ENCODE data around the gene SLC35A3.

The SLC35A3 gene

DNA sequence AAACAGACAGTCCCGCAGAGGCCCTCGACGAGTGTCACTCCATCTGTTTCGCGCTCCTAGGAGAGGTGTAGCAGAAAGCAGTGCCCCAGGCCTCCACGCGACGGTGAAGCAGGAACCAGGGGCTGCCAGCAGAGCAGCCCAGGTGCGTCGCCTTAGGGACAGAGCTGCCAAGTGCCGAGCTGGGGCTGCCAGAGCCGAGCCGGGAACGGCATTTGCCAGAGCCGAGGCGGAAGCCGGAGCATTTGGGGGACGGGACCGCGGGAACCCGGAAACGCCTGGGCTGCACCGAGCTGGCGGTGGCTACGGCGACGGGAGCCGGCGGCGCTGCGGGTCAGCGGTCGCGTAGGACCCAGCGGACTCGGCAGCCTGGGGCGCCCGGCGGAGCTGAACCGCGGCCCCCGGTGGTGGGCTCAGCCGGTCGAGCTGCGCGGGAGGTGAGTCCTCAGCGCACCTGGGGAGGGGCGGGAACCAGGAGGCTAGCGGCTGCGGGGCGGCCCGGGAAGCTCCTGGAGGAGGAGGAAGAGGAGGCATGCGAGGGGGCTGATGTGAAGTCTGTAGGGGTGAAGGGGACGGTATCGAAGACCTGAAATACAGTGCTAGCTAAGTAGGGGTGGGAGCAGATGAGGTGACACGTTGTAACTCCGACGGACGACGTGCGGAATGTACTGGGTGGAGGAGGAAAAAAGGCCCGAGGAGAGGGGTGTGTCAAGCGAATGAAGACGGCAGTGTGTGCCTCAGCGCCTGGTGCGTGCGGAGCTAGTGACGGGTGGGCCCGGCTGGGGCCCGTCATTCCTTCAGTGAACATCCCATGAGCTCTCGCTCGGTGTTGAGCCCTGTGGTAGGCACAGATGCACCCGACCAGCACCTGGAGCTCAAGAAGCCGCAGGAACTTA lies at the start of gene SLC35A3:
SLC35A3 (plus strand) TSS at position 268 of the 893 bp plus-strand sequence. CDS start 23,559 bp downstream, outside the sequence.
- Histone ChIP-seq H3K9ac (ENCODE audit: low read depth in 1 of 2, low read length in 2 of 2) (peak within 1 kb of the TSS; percentile 84 to 95), H3K27ac (ENCODE audit: low read depth in 2 of 2, low read length in 2 of 2) (peak within 1 kb of the TSS; percentile 95 to 96), H3K4me1 (ENCODE audit: control insufficient read depth in 2 of 2, insufficient read depth in 2 of 2, low read length in 2 of 2) (peaks cover 11 to 39% of the 10 kb centered on the region in 2 donors), H3K4me3 (ENCODE audit: low read length in 2 of 2) (peak within 1 kb of the TSS; percentile 83 to 98), H3K36me3 (ENCODE audit: control insufficient read depth in 2 of 2, insufficient read depth in 2 of 2, low read length in 2 of 2) (no peaks in the 10 kb centered on the region), H3K27me3 (ENCODE audit: control insufficient read depth in 2 of 2, insufficient read depth in 2 of 2, low read length in 2 of 2) (no peaks in the 10 kb centered on the region), H3K9me3 (ENCODE audit: control insufficient read depth in 2 of 2, low read length in 2 of 2) (no peaks in the 10 kb centered on the region)

- no peaks in the 10 kb centered on the region for H3K27me3 ChIP-seq (ENCODE audit: control insufficient read depth in 2 of 2, insufficient read depth in 2 of 2, low read length in 2 of 2)
- H3K4me1 ChIP-seq (ENCODE audit: control insufficient read depth in 2 of 2, insufficient read depth in 2 of 2, low read length in 2 of 2) = no peaks in the 10 kb centered on the region
- H3K9me3 ChIP-seq (ENCODE audit: control insufficient read depth in 2 of 2, low read length in 2 of 2) = no peaks in the 10 kb centered on the region
- no peak overlapping the region for H3K9ac ChIP-seq (ENCODE audit: low read depth in 1 of 2, low read length in 2 of 2)
- no peak overlapping the region for H3K4me3 ChIP-seq (ENCODE audit: low read length in 2 of 2)
- H3K27ac ChIP-seq (ENCODE audit: low read depth in 2 of 2, low read length in 2 of 2) = no peak overlapping the region
- H3K36me3 ChIP-seq (ENCODE audit: control insufficient read depth in 2 of 2, insufficient read depth in 2 of 2, low read length in 2 of 2) = no peaks in the 10 kb centered on the region
These were observed 35.0 kb upstream of the SLC35A3 start for GRCh38 chr1:99934801-99935200.

GRCh38 chr1:99935534-99935933 lies 34.3 kb upstream of the SLC35A3 start:
- Histone ChIP-seq H3K27ac (ENCODE audit: low read depth in 2 of 2, low read length in 2 of 2) (no peak overlapping the region), H3K27me3 (ENCODE audit: control insufficient read depth in 2 of 2, insufficient read depth in 2 of 2, low read length in 2 of 2) (no peaks in the 10 kb centered on the region), H3K4me3 (ENCODE audit: low read length in 2 of 2) (no peak overlapping the region), H3K9me3 (ENCODE audit: control insufficient read depth in 2 of 2, low read length in 2 of 2) (no peaks in the 10 kb centered on the region), H3K4me1 (ENCODE audit: control insufficient read depth in 2 of 2, insufficient read depth in 2 of 2, low read length in 2 of 2) (no peaks in the 10 kb centered on the region), H3K36me3 (ENCODE audit: control insufficient read depth in 2 of 2, insufficient read depth in 2 of 2, low read length in 2 of 2) (no peaks in the 10 kb centered on the region), H3K9ac (ENCODE audit: low read depth in 1 of 2, low read length in 2 of 2) (no peak overlapping the region)

- H3K9ac ChIP-seq (ENCODE audit: low read depth in 1 of 2, low read length in 2 of 2) = no peak overlapping the region
- no peaks in the 10 kb centered on the region for H3K9me3 ChIP-seq (ENCODE audit: control insufficient read depth in 2 of 2, low read length in 2 of 2)
- H3K27ac ChIP-seq (ENCODE audit: low read depth in 2 of 2, low read length in 2 of 2) = no peak overlapping the region
These were observed 33.7 kb upstream of the SLC35A3 start for GRCh38 chr1:99936071-99936470.

DNA sequence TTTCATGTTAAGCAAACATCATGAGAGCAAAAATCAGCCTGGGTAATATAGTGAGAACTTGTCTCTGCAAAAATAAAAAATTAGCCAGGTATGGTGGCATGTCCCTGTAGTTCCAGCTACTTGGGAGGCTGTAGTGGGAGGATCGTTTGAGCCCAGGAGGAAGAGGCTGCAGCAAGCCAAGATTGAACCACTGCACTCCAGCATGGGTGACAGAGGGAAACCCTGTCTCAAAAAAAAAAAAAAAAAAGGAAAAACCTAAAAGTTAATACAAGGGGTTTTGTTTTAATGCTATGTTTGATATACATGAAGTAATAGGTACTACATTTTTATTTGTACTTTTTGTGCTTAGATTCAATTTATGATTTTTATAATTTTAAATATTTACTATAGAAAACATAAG lies 27.1 kb upstream of the SLC35A3 start:
- Histone ChIP-seq H3K27ac (ENCODE audit: low read depth in 2 of 2, low read length in 2 of 2) (no peak overlapping the region), H3K9me3 (ENCODE audit: control insufficient read depth in 2 of 2, low read length in 2 of 2) (no peaks in the 10 kb centered on the region), H3K4me1 (ENCODE audit: control insufficient read depth in 2 of 2, insufficient read depth in 2 of 2, low read length in 2 of 2) (no peaks in the 10 kb centered on the region), H3K9ac (ENCODE audit: low read depth in 1 of 2, low read length in 2 of 2) (no peak overlapping the region), H3K36me3 (ENCODE audit: control insufficient read depth in 2 of 2, insufficient read depth in 2 of 2, low read length in 2 of 2) (no peaks in the 10 kb centered on the region), H3K4me3 (ENCODE audit: low read length in 2 of 2) (no peak overlapping the region), H3K27me3 (ENCODE audit: control insufficient read depth in 2 of 2, insufficient read depth in 2 of 2, low read length in 2 of 2) (no peaks in the 10 kb centered on the region)

More at GRCh38 chr1:99936071-99936470, 33.7 kb upstream of the SLC35A3 start:
- Histone ChIP-seq H3K36me3 (ENCODE audit: control insufficient read depth in 2 of 2, insufficient read depth in 2 of 2, low read length in 2 of 2) (no peaks in the 10 kb centered on the region), H3K4me1 (ENCODE audit: control insufficient read depth in 2 of 2, insufficient read depth in 2 of 2, low read length in 2 of 2) (no peaks in the 10 kb centered on the region), H3K4me3 (ENCODE audit: low read length in 2 of 2) (no peak overlapping the region), H3K27me3 (ENCODE audit: control insufficient read depth in 2 of 2, insufficient read depth in 2 of 2, low read length in 2 of 2) (no peaks in the 10 kb centered on the region)

- H3K9ac ChIP-seq (ENCODE audit: low read depth in 1 of 2, low read length in 2 of 2) = no peak overlapping the region
- H3K27me3 ChIP-seq (ENCODE audit: control insufficient read depth in 2 of 2, insufficient read depth in 2 of 2, low read length in 2 of 2) = no peaks in the 10 kb centered on the region
- H3K27ac ChIP-seq (ENCODE audit: low read depth in 2 of 2, low read length in 2 of 2) = no peak overlapping the region
- H3K4me3 ChIP-seq (ENCODE audit: low read length in 2 of 2) = no peak overlapping the region
- H3K4me1 ChIP-seq (ENCODE audit: control insufficient read depth in 2 of 2, insufficient read depth in 2 of 2, low read length in 2 of 2) = no peaks in the 10 kb centered on the region
- no peaks in the 10 kb centered on the region for H3K36me3 ChIP-seq (ENCODE audit: control insufficient read depth in 2 of 2, insufficient read depth in 2 of 2, low read length in 2 of 2)
- H3K9me3 ChIP-seq (ENCODE audit: control insufficient read depth in 2 of 2, low read length in 2 of 2) = no peaks in the 10 kb centered on the region
These were observed 26.5 kb upstream of the SLC35A3 start for GRCh38 chr1:99943223-99943794.

DNA sequence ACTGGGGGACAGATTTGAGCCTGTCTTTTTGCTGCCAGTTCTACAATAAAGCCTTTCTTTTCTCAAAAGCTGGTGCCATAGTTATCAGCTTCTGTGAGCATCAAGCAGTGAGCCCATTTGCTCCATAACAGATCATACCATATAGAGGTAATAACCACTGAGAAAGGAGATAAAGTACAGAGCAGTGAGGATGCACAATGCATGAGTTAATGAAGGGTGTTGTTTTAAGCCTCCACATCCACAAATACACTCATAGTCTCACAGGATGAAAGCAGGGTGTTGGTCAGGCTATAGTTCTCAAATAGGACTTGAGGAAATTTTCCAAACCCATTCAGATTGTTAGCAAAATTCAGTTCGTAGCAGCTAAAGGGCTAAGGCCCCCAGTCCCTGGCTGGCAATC lies 25.6 kb upstream of the SLC35A3 start:
- Histone ChIP-seq H3K9ac (ENCODE audit: low read depth in 1 of 2, low read length in 2 of 2) (no peak overlapping the region), H3K27me3 (ENCODE audit: control insufficient read depth in 2 of 2, insufficient read depth in 2 of 2, low read length in 2 of 2) (no peaks in the 10 kb centered on the region), H3K9me3 (ENCODE audit: control insufficient read depth in 2 of 2, low read length in 2 of 2) (no peaks in the 10 kb centered on the region), H3K4me3 (ENCODE audit: low read length in 2 of 2) (no peak overlapping the region), H3K27ac (ENCODE audit: low read depth in 2 of 2, low read length in 2 of 2) (no peak overlapping the region), H3K36me3 (ENCODE audit: control insufficient read depth in 2 of 2, insufficient read depth in 2 of 2, low read length in 2 of 2) (no peaks in the 10 kb centered on the region), H3K4me1 (ENCODE audit: control insufficient read depth in 2 of 2, insufficient read depth in 2 of 2, low read length in 2 of 2) (no peaks in the 10 kb centered on the region)

DNA sequence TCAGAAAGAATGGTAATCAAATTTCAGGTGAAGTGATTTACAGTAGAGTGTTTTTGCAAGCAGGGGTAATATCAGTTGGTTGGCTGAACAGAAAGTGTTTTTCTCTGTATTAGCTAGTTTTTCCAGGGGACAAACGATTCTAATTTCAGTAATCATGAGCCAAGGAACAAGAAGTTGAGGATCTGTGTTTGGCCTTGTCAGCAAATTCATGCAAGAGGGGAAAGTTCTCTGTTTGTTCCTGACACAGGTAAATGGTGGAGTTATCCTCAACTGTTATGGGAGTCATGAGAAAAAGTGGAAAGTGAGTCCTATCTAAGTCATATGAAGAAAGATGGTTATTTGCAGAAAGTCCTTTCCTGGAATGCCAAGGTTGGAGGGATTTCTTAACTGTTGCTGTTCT lies 24.6 kb upstream of the SLC35A3 start:
- H3K4me1 ChIP-seq (ENCODE audit: control insufficient read depth in 2 of 2, insufficient read depth in 2 of 2, low read length in 2 of 2) = no peaks in the 10 kb centered on the region
- H3K4me3 ChIP-seq (ENCODE audit: low read length in 2 of 2) = no peak overlapping the region

DNA sequence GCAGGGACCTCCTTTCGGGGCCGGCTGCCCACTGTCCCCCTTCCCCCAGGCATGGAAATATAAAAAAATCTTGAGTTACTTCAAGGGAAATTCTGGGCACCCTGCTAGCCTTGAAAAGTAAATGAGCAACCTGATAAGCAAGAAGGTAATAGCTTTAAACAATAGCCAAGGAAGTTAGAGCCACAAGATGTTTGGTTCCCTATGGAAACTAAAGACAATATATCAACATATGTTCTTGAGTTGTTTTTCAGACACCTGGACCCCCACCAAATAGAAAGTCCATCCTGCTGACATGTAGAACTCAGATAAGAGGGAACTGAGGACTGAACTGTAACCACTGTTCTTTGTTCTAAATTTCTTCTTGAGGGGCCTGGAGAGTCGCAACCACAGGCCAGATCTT lies 19.3 kb upstream of the SLC35A3 start:
- Histone ChIP-seq H3K27me3 (ENCODE audit: control insufficient read depth in 2 of 2, insufficient read depth in 2 of 2, low read length in 2 of 2) (no peaks in the 10 kb centered on the region), H3K9me3 (ENCODE audit: control insufficient read depth in 2 of 2, low read length in 2 of 2) (no peaks in the 10 kb centered on the region), H3K9ac (ENCODE audit: low read depth in 1 of 2, low read length in 2 of 2) (no peak overlapping the region), H3K27ac (ENCODE audit: low read depth in 2 of 2, low read length in 2 of 2) (no peak overlapping the region), H3K4me3 (ENCODE audit: low read length in 2 of 2) (no peak overlapping the region), H3K36me3 (ENCODE audit: control insufficient read depth in 2 of 2, insufficient read depth in 2 of 2, low read length in 2 of 2) (no peaks in the 10 kb centered on the region), H3K4me1 (ENCODE audit: control insufficient read depth in 2 of 2, insufficient read depth in 2 of 2, low read length in 2 of 2) (no peaks in the 10 kb centered on the region)

More for the DNA sequence above, 24.6 kb upstream of the SLC35A3 start:
- H3K9me3 ChIP-seq (ENCODE audit: control insufficient read depth in 2 of 2, low read length in 2 of 2) = no peaks in the 10 kb centered on the region
- no peak overlapping the region for H3K27ac ChIP-seq (ENCODE audit: low read depth in 2 of 2, low read length in 2 of 2)
- H3K36me3 ChIP-seq (ENCODE audit: control insufficient read depth in 2 of 2, insufficient read depth in 2 of 2, low read length in 2 of 2) = no peaks in the 10 kb centered on the region
- H3K9ac ChIP-seq (ENCODE audit: low read depth in 1 of 2, low read length in 2 of 2) = no peak overlapping the region
- H3K27me3 ChIP-seq (ENCODE audit: control insufficient read depth in 2 of 2, insufficient read depth in 2 of 2, low read length in 2 of 2) = no peaks in the 10 kb centered on the region

DNA sequence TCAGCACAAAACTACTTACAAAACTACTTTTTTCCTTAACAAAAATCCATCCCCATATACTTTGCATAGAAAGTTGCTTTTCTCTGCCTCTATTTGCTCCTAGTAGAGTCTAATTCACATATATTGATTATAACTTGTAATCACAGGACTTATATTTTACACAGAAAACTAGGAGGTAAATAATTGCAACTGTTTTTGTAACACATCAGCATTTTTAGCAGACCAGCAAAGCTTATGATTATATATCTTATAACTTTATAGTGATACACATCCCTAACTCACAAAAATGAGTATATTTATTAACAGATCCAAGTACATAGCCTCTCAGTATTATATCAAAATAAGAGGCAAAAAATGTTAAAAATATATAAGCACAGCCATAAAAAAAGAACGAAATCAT lies 17.3 kb upstream of the SLC35A3 start:
- Histone ChIP-seq H3K4me1 (ENCODE audit: control insufficient read depth in 2 of 2, insufficient read depth in 2 of 2, low read length in 2 of 2) (no peaks in the 10 kb centered on the region), H3K4me3 (ENCODE audit: low read length in 2 of 2) (no peak overlapping the region), H3K27ac (ENCODE audit: low read depth in 2 of 2, low read length in 2 of 2) (no peak overlapping the region), H3K9me3 (ENCODE audit: control insufficient read depth in 2 of 2, low read length in 2 of 2) (no peaks in the 10 kb centered on the region), H3K36me3 (ENCODE audit: control insufficient read depth in 2 of 2, insufficient read depth in 2 of 2, low read length in 2 of 2) (no peaks in the 10 kb centered on the region), H3K27me3 (ENCODE audit: control insufficient read depth in 2 of 2, insufficient read depth in 2 of 2, low read length in 2 of 2) (no peaks in the 10 kb centered on the region), H3K9ac (ENCODE audit: low read depth in 1 of 2, low read length in 2 of 2) (no peak overlapping the region)
